HepG2 (cell line): ENCODE measurements around the gene MIEF1. TPM values are rescaled to one million over a fixed set of nuclear protein-coding genes. Genes with fewer than 3 reads are reported as not detected.

Experiments
- ATAC-seq: fragments of 200-7000 bp; cut with Tn5 transposase; 3 replicates; pipeline ENCODE4 v1.9.1; 2020; ENCODE audit warnings: mild to moderate bottlenecking, moderate library complexity
- BruUV-seq: library from RNA; stranded (reverse); fragments of 400-500 nt; replicated peaks from 2 replicates; lab custom pipeline; 2021; lab: Mats Ljungman, UMichigan
- CTCF ChIA-PET: fragments of 300-600 bp; formaldehyde crosslinking; extraction: SDS; loops from one replicate; lab custom pipeline; 2021; ENCODE audit warnings: low total read pairs, inconsistent platforms, low intra/inter-chr PET ratio; lab: Yijun Ruan, JAX
- POLR2A ChIA-PET: fragments of 350-600 bp; sonication (Branson Sonifier 250); formaldehyde crosslinking; loops from one replicate; lab custom pipeline; 2020; ENCODE audit warnings: antibody characterized with exemption, inconsistent platforms; lab: Yijun Ruan, JAX
- DNase-seq: peaks from one replicate; pipeline ENCODE4 v3.0.0-alpha.2; 2015; ENCODE audit warnings: low spot score
- FAIRE-seq: peaks from 3 replicates; lab custom pipeline; 2011; peaks lifted over from hg19 to GRCh38; lab: Jason Lieb, UNC
- H2AFZ ChIP-seq: one replicate; pipeline ENCODE4 v1.6.1; 2011; ENCODE audit warnings: low read length, inconsistent platforms
- H3K27ac ChIP-seq: fragments of 300-600 bp; 3 replicates; pipeline ENCODE4 v1.8.0; 2011; ENCODE audit warnings: mixed run types, mild to moderate bottlenecking, mixed read lengths, low read length, inconsistent platforms; ENCODE audit not compliant: insufficient read depth; ENCODE audit errors: extremely low read length
- H3K27me3 ChIP-seq, 2 experiments: fragments of 200-600 bp in 1 of 2; 2 replicates in 1 of 2; 3 replicates in 1 of 2; pipeline versions ENCODE4 v1.6.0 to v1.8.0; 2011; ENCODE audit warnings: low read length in 2 of 2, mild to moderate bottlenecking in 2 of 2, moderate library complexity in 2 of 2, inconsistent platforms in 1 of 2; ENCODE audit not compliant: insufficient read depth in 2 of 2, control insufficient read depth in 1 of 2
- H3K36me3 ChIP-seq, 2 experiments: fragments of 200-600 bp in 1 of 2; replicated peaks in 1 of 2; 2 replicates in 1 of 2; 3 replicates in 1 of 2; pipeline versions ENCODE4 v1.5.1 to v1.8.0; 2011; ENCODE audit warnings: low read length in 2 of 2, inconsistent platforms in 1 of 2; ENCODE audit not compliant: insufficient read depth in 2 of 2, control insufficient read depth in 1 of 2
- H3K4me1 ChIP-seq: 2 replicates; pipeline ENCODE4 v1.5.1; 2012; ENCODE audit warnings: low read length, inconsistent platforms; ENCODE audit not compliant: insufficient read depth
- H3K4me2 ChIP-seq: 2 replicates; pipeline ENCODE4 v1.6.0; 2011; ENCODE audit warnings: low read depth, low read length, inconsistent platforms
- H3K4me3 ChIP-seq, 3 experiments: fragments of 200-600 bp in 1 of 3; sonication (generic), shearing (Covaris generic) in 1 of 3; replicated peaks in 1 of 3; 2 replicates each; pipeline ENCODE4 v1.5.1; 2011 to 2016; ENCODE audit warnings: low read length in 3 of 3, inconsistent platforms in 2 of 3, low read depth in 2 of 3, mild to moderate bottlenecking in 2 of 3, control low read depth in 1 of 3, mixed read lengths in 1 of 3; ENCODE audit not compliant: insufficient read depth in 1 of 3
- H3K79me2 ChIP-seq: one replicate; pipeline ENCODE4 v1.6.1; 2011; ENCODE audit warnings: low read length, inconsistent platforms; ENCODE audit not compliant: insufficient read depth
- H3K9ac ChIP-seq: 2 replicates; pipeline ENCODE4 v1.6.0; 2011; ENCODE audit warnings: mild to moderate bottlenecking, low read depth, low read length, inconsistent platforms; ENCODE audit not compliant: insufficient read depth
- H3K9me3 ChIP-seq: 2 replicates; pipeline ENCODE4 v1.5.1; 2012; ENCODE audit warnings: mild to moderate bottlenecking, low read length
- H4K20me1 ChIP-seq: 2 replicates; pipeline ENCODE4 v1.6.0; 2011; ENCODE audit warnings: inconsistent platforms, mild to moderate bottlenecking, low read length, moderate library complexity; ENCODE audit not compliant: insufficient read depth
- BCL6 ChIP-seq: IDR thresholded peaks from 2 replicates; pipeline ENCODE4 v1.6.1; 2016; ENCODE audit warnings: missing genetic modification reagents, missing compliant biosample characterization
- CREB1 ChIP-seq, 2 experiments: fragments of 450-650 bp in 1 of 2; IDR thresholded peaks; 2 replicates each; pipeline ENCODE4 v1.6.1; 2016 to 2017; ENCODE audit warnings: control low read depth in 1 of 2, mild to moderate bottlenecking in 1 of 2, missing compliant biosample characterization in 1 of 2, missing genetic modification characterization in 1 of 2
- FOXA1 ChIP-seq, 2 experiments: fragments of 450-650 bp in 1 of 2; sonication (generic) in 1 of 2; formaldehyde crosslinking in 1 of 2; IDR thresholded peaks; 2 replicates each; pipeline versions ENCODE4 v1.4.0 to v1.6.1; 2016 to 2020; ENCODE audit warnings: missing genetic modification reagents in 1 of 2
- IKZF1 ChIP-seq: fragments of 450-650 bp; IDR thresholded peaks from 2 replicates; pipeline ENCODE4 v1.7.1; 2016
- MNT ChIP-seq: fragments of 450-650 bp; IDR thresholded peaks from 2 replicates; pipeline ENCODE4 v1.6.1; 2016
- RAD51 ChIP-seq: fragments of 450-650 bp; IDR thresholded peaks from 2 replicates; pipeline ENCODE4 v1.6.1; 2016; ENCODE audit warnings: borderline replicate concordance
- TRIM22 ChIP-seq: fragments of 450-650 bp; IDR thresholded peaks from 2 replicates; pipeline ENCODE4 v1.6.1; 2017
- ZNF609 ChIP-seq: sonication (generic); formaldehyde crosslinking; IDR thresholded peaks from 2 replicates; pipeline ENCODE4 v1.4.0; 2020; ENCODE audit warnings: mild to moderate bottlenecking, missing genetic modification reagents, borderline replicate concordance
- WGBS: methylation state at CpG from one replicate; pipeline ENCODE4 v1.1.6; 2017; ENCODE audit warnings: low lambda C conversion rate; 5-methylcytosine and 5-hydroxymethylcytosine counted together
- in situ Hi-C: cut with HindIII; loops from 2 replicates; pipeline ENCODE4 v1.10.0; 2017; ENCODE audit warnings: low pct_unique_long_range_greater_than_20kb; ENCODE audit not compliant: extremely low pct_ligation_motif_present
- intact Hi-C: fragments of 100-400 bp; cut with micrococcal nuclease; formaldehyde crosslinking; loops from one replicate; pipeline ENCODE4 v1.10.0; 2022; ENCODE audit not compliant: unreplicated experiment
- polyA plus RNA-seq, 8 experiments: library from polyadenylated mRNA; depleted of rRNA in 3 of 8; stranded (reverse) in 7 of 8; unstranded in 1 of 8; fragments of >200 nt; fragmentation: Illumina TruSeq in 4 of 8; extraction: Trizol in 4 of 8; gene quantifications; 2 replicates each; pipeline versions ENCODE4 v1.2.1 to v1.2.3, GENCODE V29; 2011 to 2016; ENCODE audit warnings: low read depth in 4 of 8, missing spikeins in 1 of 8, mixed read lengths in 1 of 8; ENCODE audit not compliant: insufficient read depth in 1 of 8
- total RNA-seq, 5 experiments: library from RNA; depleted of rRNA; stranded (reverse); fragments of >200 nt; fragmentation: Illumina TruSeq; extraction: Trizol; gene quantifications; 2 replicates each; pipeline ENCODE4 v1.2.3, GENCODE V29; 2016; ENCODE audit warnings: low read depth in 1 of 5

The MIEF1 gene
- total and polyA plus RNA-seq, 2 of the 13 experiments (the other 11 are each of a cell fraction or from before 2014, with no cell fraction given) = 21.7 to 34.8 TPM

- peak; percentile 98 for TF ChIP-seq MNT
These were observed 61.7 kb downstream of the MIEF1 start (continued) for GRCh38 chr22:39563571-39564428.

- no peak overlapping the region for H2AFZ ChIP-seq
- no peaks in the 10 kb centered on the region for H3K36me3 ChIP-seq
- 24% methylated on average over 5 of the region's 5 CpGs for WGBS
- no peak overlapping the region for H3K4me3 ChIP-seq
- CTCF ChIA-PET = no interaction called here
- TF ChIP-seq TRIM22 (peak; percentile 19; the same call in 1 of the 2 replicates), CREB1 (IDR thresholded peaks at IDR 0.05) (peak; percentile 94), CREB1 (CRISPR knock-in tag; IDR thresholded peaks at IDR 0.05) (no peak), ZNF609 (CRISPR knock-in tag) (no peak), RAD51 (peak; percentile 22; the same call in 1 of the 2 replicates), BCL6 (CRISPR knock-in tag) (no peak), IKZF1 (0 out of 2 replicates have a peak, but pooled peaks have one; percentile 23), FOXA1 (IDR thresholded peaks at IDR 0.05) (0 out of 2 replicates have a peak, but pooled peaks have one; percentile 3), FOXA1 (CRISPR knock-in tag; IDR thresholded peaks at IDR 0.05) (no peak)
- intact Hi-C loops (no loop called here), in situ Hi-C loops (no loop called here)
- FAIRE-seq (no peak), ATAC-seq (no peak), DNase-seq (no peak)
- POLR2A ChIA-PET = no interaction called here
- no peaks in the 10 kb centered on the region for H4K20me1 ChIP-seq
- H3K4me2 ChIP-seq = no peak overlapping the region
- H3K9ac ChIP-seq = no peak overlapping the region
- no peaks in the 10 kb centered on the region for H3K79me2 ChIP-seq
- peaks cover 0 to 6% of the 10 kb centered on the region in 2 experiments; a peak in 3 of 5 replicates for H3K27me3 ChIP-seq
- H3K4me1 ChIP-seq = no peaks in the 10 kb centered on the region
- no peaks in the 10 kb centered on the region for H3K9me3 ChIP-seq
- no TSS peak for BruUV-seq
- H3K27ac ChIP-seq = no peak overlapping the region
These were observed 63.4 kb downstream of the MIEF1 start for GRCh38 chr22:39565414-39565944.
